ENCODE results near the gene LHX8. TPM values are rescaled to one million over a fixed set of nuclear protein-coding genes. Genes with fewer than 3 reads are reported as not detected.

Gene LHX8
- total RNA-seq, 1 experiment from 2014 or later: not detected

GRCh38 chr1:75129660-75129982 is 4.6 kb upstream of the LHX8 start:
- H3K27ac Mint-ChIP-seq: no peak overlapping the region
- Histone ChIP-seq H3K56ac (ENCODE audit: insufficient read length, low read depth, low read length) (no peak overlapping the region), H2BK20ac (ENCODE audit: low read depth, low read length, poor library complexity, severe bottlenecking) (no peak overlapping the region), H3K14ac (ENCODE audit: insufficient read depth, low read length) (no peak overlapping the region), H3K79me2 (ENCODE audit: insufficient read depth, low read length) (no peaks in the 10 kb centered on the region), H3K23ac (ENCODE audit: insufficient read length, low read depth, low read length) (no peak overlapping the region), H3K4me2 (ENCODE audit: insufficient read depth, insufficient read length, low read length) (peak overlapping the region; percentile 58), H3K27ac (ENCODE audit: insufficient read length, low read depth, low read length) (no peak overlapping the region), H3K9me3 (ENCODE audit: control insufficient read depth, low read depth, low read length) (no peaks in the 10 kb centered on the region), H3K9ac (ENCODE audit: extremely low read depth, insufficient read length, low read length) (no peak overlapping the region), H4K20me1 (ENCODE audit: control insufficient read depth, insufficient read depth, insufficient read length) (no peaks in the 10 kb centered on the region), H4K91ac (ENCODE audit: insufficient read length, low read depth, low read length) (no peak overlapping the region), H2BK5ac (ENCODE audit: insufficient read length, low read length) (no peak overlapping the region), H3K27me3 (ENCODE audit: insufficient read depth, low read length) (peaks cover 67% of the 10 kb centered on the region), H2AK5ac (ENCODE audit: insufficient read length, low read length) (no peak overlapping the region), H2BK12ac (ENCODE audit: insufficient read length, low read depth, low read length) (no peak overlapping the region), H2AFZ (ENCODE audit: low read length) (no peak overlapping the region), H4K5ac (ENCODE audit: insufficient read length, low read depth, low read length) (no peak overlapping the region), H3K4ac (ENCODE audit: low read depth, low read length) (no peak overlapping the region), H3K79me1 (ENCODE audit: insufficient read depth, low read depth, low read length, poor library complexity, severe bottlenecking) (no peaks in the 10 kb centered on the region), H3K4me1 (ENCODE audit: insufficient read depth, low read length) (peaks cover 3% of the 10 kb centered on the region; the same call in 1 of the 2 replicates), H2BK15ac (ENCODE audit: low read depth, low read length) (no peak overlapping the region), H3K23me2 (ENCODE audit: insufficient read length, low read depth, low read length, poor library complexity, severe bottlenecking) (peaks cover 26% of the 10 kb centered on the region), H3T11ph (ENCODE audit: low read length) (no peak overlapping the region), H3K18ac (ENCODE audit: insufficient read length, low read depth, low read length) (no peak overlapping the region), H4K8ac (replicated peaks; ENCODE audit: insufficient read length, low read depth, low read length) (no peak overlapping the region), H2BK120ac (ENCODE audit: low read depth, low read length, poor library complexity, severe bottlenecking) (no peak overlapping the region)
- H3K4me3 Mint-ChIP-seq: peak overlapping the region; percentile 41 to 79; a peak in 4 of 5 replicates
- H3K9me3 Mint-ChIP-seq: peaks cover 2 to 12% of the 10 kb centered on the region in 2 experiments; a peak in 1 of 5 replicates
- no peak for TF ChIP-seq CTCF (conservative IDR thresholded peaks at IDR 0.05)
- WGBS (ENCODE audit: extremely low coverage, insufficient read length, low lambda C conversion rate): no CpG with 5 or more reads among the region's 10 CpGs
- H3K36me3 Mint-ChIP-seq (ENCODE audit: insufficient read depth in 1 of 3, low read depth in 3 of 3): peaks cover 0 to 1% (median 0%) of the 10 kb centered on the region in 3 experiments; a peak in 1 of 7 replicates
- H3K4me1 Mint-ChIP-seq: peaks cover 52 to 64% of the 10 kb centered on the region in 2 experiments
- peaks cover 90% of the 10 kb centered on the region for H3K27me3 Mint-ChIP-seq (ENCODE audit: low read depth)
- no peak for DNase-seq

Measured in H9 (cell line).